Measurements from ENCODE around the gene CMTM4. TPM values are rescaled to one million over a fixed set of nuclear protein-coding genes. Genes with fewer than 3 reads are reported as not detected.

Gene CMTM4
- total and polyA plus RNA-seq, 2 experiments from 2014 or later = 3.5 to 21.1 TPM

DNA sequence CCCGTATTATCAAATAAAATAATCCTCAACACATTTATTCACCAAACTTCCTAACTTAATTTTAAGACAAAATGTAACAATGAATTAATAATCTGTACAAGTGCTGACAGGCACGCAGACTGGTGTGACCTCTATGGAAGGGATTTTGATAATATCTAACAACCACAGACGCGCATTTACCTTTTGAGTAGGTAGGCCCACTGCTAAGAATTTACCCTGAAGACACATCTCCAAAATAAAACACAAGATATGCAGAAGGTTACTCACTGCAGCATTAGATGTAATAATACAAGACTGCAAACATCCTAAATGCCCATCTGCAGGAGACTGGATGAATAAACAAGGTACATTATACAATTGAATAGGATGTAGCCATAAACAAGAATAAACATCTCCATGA lies 22.7 kb upstream of the CMTM4 start:
- H3K9me3 ChIP-seq (ENCODE audit: low read depth) = no peaks in the 10 kb centered on the region
- H3K4me3 ChIP-seq = no peak overlapping the region
- TF ChIP-seq EZH2phosphoT487 (IDR thresholded peaks at IDR 0.05; ENCODE audit: insufficient read depth, low read depth) = no peak
- no peak for TF ChIP-seq EZH2 (IDR thresholded peaks at IDR 0.05; ENCODE audit: insufficient read depth, poor library complexity, severe bottlenecking)
- no peaks in the 10 kb centered on the region for H4K20me1 ChIP-seq (ENCODE audit: insufficient read depth)
- in situ Hi-C loops (cut with MboI) = no loop called here
- H3K4me1 ChIP-seq (ENCODE audit: insufficient read depth) = peaks cover 24% of the 10 kb centered on the region
- 95 to 96% methylated on average over 4 of the region's 4 CpGs for WGBS, 2 experiments (ENCODE audit: low coverage in 1 of 2, low lambda C conversion rate in 2 of 2, missing lambda C conversion rate in 2 of 2)
- H3K9ac ChIP-seq = no peak overlapping the region
- H3K79me2 ChIP-seq (ENCODE audit: insufficient read depth) = no peaks in the 10 kb centered on the region
- peaks cover 44% of the 10 kb centered on the region for H3K36me3 ChIP-seq (ENCODE audit: low read depth)
- no peak overlapping the region for H3K4me2 ChIP-seq (ENCODE audit: unreplicated experiment)
- H2AFZ ChIP-seq = no peak overlapping the region
- no peak for DNase-seq
- peaks cover 55% of the 10 kb centered on the region for H3F3A ChIP-seq (ENCODE audit: insufficient read depth)
- no peaks in the 10 kb centered on the region for H3K9me2 ChIP-seq (ENCODE audit: insufficient read depth)
- no peaks in the 10 kb centered on the region for H3K27me3 ChIP-seq (replicated peaks; ENCODE audit: insufficient read depth)
- no peak overlapping the region for H3K27ac ChIP-seq

DNA sequence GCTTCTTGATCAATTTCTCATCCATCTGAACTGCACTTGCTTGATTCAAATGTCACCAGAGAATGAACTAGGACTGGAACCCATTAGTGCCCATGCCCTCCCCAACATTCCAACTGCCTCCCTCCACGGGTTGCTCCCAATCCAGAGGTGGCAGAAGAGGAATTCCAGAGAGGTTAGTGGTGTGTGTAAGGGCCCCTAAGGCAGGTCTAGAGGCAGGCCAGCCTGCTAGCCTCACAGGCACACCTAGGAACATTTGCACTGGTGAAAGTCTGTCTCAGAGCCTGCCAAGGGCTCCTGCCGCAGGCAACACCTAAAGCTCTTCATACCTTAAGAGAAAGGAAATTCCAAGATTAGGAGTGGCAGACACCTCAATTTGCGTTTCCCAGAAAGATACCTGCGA lies 21.2 kb upstream of the CMTM4 start:
- no peak for TF ChIP-seq EZH2 (IDR thresholded peaks at IDR 0.05; ENCODE audit: insufficient read depth, poor library complexity, severe bottlenecking)
- no peak for TF ChIP-seq EZH2phosphoT487 (IDR thresholded peaks at IDR 0.05; ENCODE audit: insufficient read depth, low read depth)
- H3K4me1 ChIP-seq (ENCODE audit: insufficient read depth) = peaks cover 24% of the 10 kb centered on the region
- no peak overlapping the region for H2AFZ ChIP-seq
- H3F3A ChIP-seq (ENCODE audit: insufficient read depth) = peaks cover 42% of the 10 kb centered on the region
- H3K9ac ChIP-seq = no peak overlapping the region
- H4K20me1 ChIP-seq (ENCODE audit: insufficient read depth) = no peaks in the 10 kb centered on the region
- in situ Hi-C loops (cut with MboI) = no loop called here
- H3K4me3 ChIP-seq = no peak overlapping the region
- H3K79me2 ChIP-seq (ENCODE audit: insufficient read depth) = no peaks in the 10 kb centered on the region
- H3K4me2 ChIP-seq (ENCODE audit: unreplicated experiment) = no peak overlapping the region
- no peaks in the 10 kb centered on the region for H3K9me2 ChIP-seq (ENCODE audit: insufficient read depth)
- peak; percentile 22 for DNase-seq
- peaks cover 30% of the 10 kb centered on the region for H3K36me3 ChIP-seq (ENCODE audit: low read depth)
- WGBS, 2 experiments (ENCODE audit: low coverage in 1 of 2, low lambda C conversion rate in 2 of 2, missing lambda C conversion rate in 2 of 2) = 59 to 63% methylated on average over 4 of the region's 4 CpGs
- H3K27ac ChIP-seq = peak overlapping the region; percentile 48
- no peaks in the 10 kb centered on the region for H3K27me3 ChIP-seq (replicated peaks; ENCODE audit: insufficient read depth)
- H3K9me3 ChIP-seq (ENCODE audit: low read depth) = no peaks in the 10 kb centered on the region

DNA sequence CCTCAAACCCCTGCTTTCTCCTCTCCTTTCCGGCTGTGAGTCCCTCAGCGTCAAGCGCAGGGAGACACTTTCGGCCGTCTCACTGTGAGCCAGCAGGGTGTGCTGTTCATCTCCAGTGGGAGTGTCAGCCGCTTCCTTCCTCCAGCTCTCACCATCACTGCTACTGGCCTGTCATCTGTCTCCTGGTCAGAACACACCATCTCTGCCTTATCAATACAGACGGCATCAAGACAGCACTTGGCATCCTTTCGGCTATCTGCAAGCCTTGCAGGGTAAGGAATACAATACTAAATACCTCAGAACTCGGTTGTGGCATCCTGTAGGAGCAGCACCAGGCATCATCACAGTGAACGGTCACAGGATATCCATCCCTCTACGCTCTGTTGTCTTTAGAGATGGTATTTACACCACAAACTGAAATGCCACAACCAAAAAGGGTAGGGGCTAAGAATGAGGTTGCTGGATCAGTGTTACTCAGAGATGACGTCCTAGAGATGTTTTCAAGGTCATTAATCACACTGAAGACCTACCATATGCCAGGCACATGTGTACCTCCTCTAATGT lies 20.7 kb upstream of the CMTM4 start:
- Histone ChIP-seq H3K79me2 (ENCODE audit: insufficient read depth) (no peaks in the 10 kb centered on the region), H3K4me2 (ENCODE audit: unreplicated experiment) (no peak overlapping the region), H2AFZ (no peak overlapping the region), H3F3A (ENCODE audit: insufficient read depth) (peaks cover 39% of the 10 kb centered on the region), H3K4me3 (no peak overlapping the region), H3K4me1 (ENCODE audit: insufficient read depth) (peaks cover 24% of the 10 kb centered on the region), H3K36me3 (ENCODE audit: low read depth) (peaks cover 24% of the 10 kb centered on the region), H3K9me3 (ENCODE audit: low read depth) (no peaks in the 10 kb centered on the region), H3K9ac (no peak overlapping the region; the same call in 1 of the 2 replicates), H3K27ac (peak overlapping the region; percentile 48), H4K20me1 (ENCODE audit: insufficient read depth) (no peaks in the 10 kb centered on the region), H3K27me3 (replicated peaks; ENCODE audit: insufficient read depth) (no peaks in the 10 kb centered on the region), H3K9me2 (ENCODE audit: insufficient read depth) (no peaks in the 10 kb centered on the region)
- no peak for TF ChIP-seq EZH2phosphoT487 (IDR thresholded peaks at IDR 0.05; ENCODE audit: insufficient read depth, low read depth)
- TF ChIP-seq EZH2 (IDR thresholded peaks at IDR 0.05; ENCODE audit: insufficient read depth, poor library complexity, severe bottlenecking) = no peak
- in situ Hi-C loops (cut with MboI) = no loop called here
- peak; percentile 82 for DNase-seq
- 20 to 29% methylated on average over 12 of the region's 12 CpGs for whole genome bisulfite sequencing, 2 experiments (ENCODE audit: low coverage in 1 of 2, low lambda C conversion rate in 2 of 2, missing lambda C conversion rate in 2 of 2)

DNA sequence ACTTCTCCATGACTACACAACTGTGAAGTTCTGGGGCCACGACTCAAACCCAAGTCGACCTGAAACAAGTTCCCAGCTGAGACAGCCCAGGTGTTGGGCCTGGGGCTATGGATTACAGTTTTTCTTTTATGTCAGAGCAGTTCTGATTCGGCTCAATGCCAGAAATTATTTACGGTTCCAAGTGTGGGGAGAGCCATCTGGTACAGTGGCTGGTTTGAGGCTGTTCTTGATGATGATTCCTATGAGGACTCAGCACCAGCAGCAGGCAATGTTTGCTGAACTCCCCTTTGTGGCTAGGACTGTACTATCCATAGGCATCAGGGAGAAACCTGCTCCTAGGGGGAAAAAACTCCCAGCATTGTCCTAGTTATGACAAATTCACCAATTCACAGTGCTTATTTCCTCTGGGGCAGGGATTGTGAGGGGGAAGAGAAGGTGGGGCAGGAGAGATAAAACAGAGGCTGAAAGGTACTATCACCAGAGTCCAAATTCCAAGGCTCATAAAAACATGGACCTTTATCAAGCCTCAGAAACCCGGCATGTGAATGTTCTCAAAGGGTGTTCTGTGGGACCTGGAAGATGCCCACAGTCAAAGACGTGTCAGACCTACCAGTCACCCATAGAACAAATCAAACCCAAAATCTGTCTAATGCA lies 18.2 kb upstream of the CMTM4 start:
- Histone ChIP-seq H3K9ac (no peak overlapping the region), H3K4me1 (ENCODE audit: insufficient read depth) (peaks cover 12% of the 10 kb centered on the region), H3K27ac (no peak overlapping the region), H3K4me2 (ENCODE audit: unreplicated experiment) (no peak overlapping the region), H3K4me3 (no peak overlapping the region), H3K9me3 (ENCODE audit: low read depth) (no peaks in the 10 kb centered on the region), H3K9me2 (ENCODE audit: insufficient read depth) (no peaks in the 10 kb centered on the region), H3K36me3 (ENCODE audit: low read depth) (0 out of 2 replicates have a peak, but pooled peaks cover 4% of the 10 kb centered on the region), H3F3A (ENCODE audit: insufficient read depth) (peaks cover 16% of the 10 kb centered on the region), H4K20me1 (ENCODE audit: insufficient read depth) (no peaks in the 10 kb centered on the region), H3K79me2 (ENCODE audit: insufficient read depth) (no peaks in the 10 kb centered on the region), H2AFZ (no peak overlapping the region), H3K27me3 (replicated peaks; ENCODE audit: insufficient read depth) (no peaks in the 10 kb centered on the region)
- TF ChIP-seq EZH2phosphoT487 (IDR thresholded peaks at IDR 0.05; ENCODE audit: insufficient read depth, low read depth) (no peak), EZH2 (IDR thresholded peaks at IDR 0.05; ENCODE audit: insufficient read depth, poor library complexity, severe bottlenecking) (no peak)
- DNase-seq = no peak
- WGBS, 2 experiments (ENCODE audit: low coverage in 1 of 2, low lambda C conversion rate in 2 of 2, missing lambda C conversion rate in 2 of 2) = 56 to 70% methylated on average over 6 of the region's 6 CpGs
- in situ Hi-C loops (cut with MboI) = no loop called here
